CD14-positive monocyte (primary cell): Measurements from ENCODE around the gene PITPNM2. TPM values are rescaled to one million over a fixed set of nuclear protein-coding genes. Genes with fewer than 3 reads are reported as not detected.

Experiments used
- DNase-seq, 3 donors: peaks; one replicate each; pipeline ENCODE4 v3.0.0-alpha.2; 2011 to 2022
- H2AFZ ChIP-seq: 2 replicates; pipeline ENCODE4 v1.6.0; 2012; ENCODE audit warnings: mild to moderate bottlenecking, low read depth, low read length, inconsistent platforms; ENCODE audit not compliant: insufficient read depth, poor library complexity, severe bottlenecking
- H3K27ac ChIP-seq, 2 donors: 1 replicate in 1 of 2; 2 replicates in 1 of 2; pipeline ENCODE4 v1.5.1; 2012 to 2013; ENCODE audit warnings: low read length in 2 of 2, control low read depth in 1 of 2, inconsistent platforms in 1 of 2, low read depth in 1 of 2, mild to moderate bottlenecking in 1 of 2
- H3K27me3 ChIP-seq, 2 donors: one replicate each; pipeline versions ENCODE4 v1.6.0 to v1.6.1; 2011 to 2013; ENCODE audit warnings: low read length in 2 of 2; ENCODE audit not compliant: control insufficient read depth in 2 of 2, insufficient read depth in 2 of 2
- H3K36me3 ChIP-seq, 2 donors: replicated peaks in 1 of 2; 1 replicate in 1 of 2; 2 replicates in 1 of 2; pipeline versions ENCODE4 v1.5.1 to v1.6.1; 2012 to 2013; ENCODE audit warnings: low read length in 2 of 2, control low read depth in 1 of 2, inconsistent platforms in 1 of 2, mild to moderate bottlenecking in 1 of 2; ENCODE audit not compliant: insufficient read depth in 2 of 2, control insufficient read depth in 1 of 2
- H3K4me1 ChIP-seq, 2 donors: 1 replicate in 1 of 2; 2 replicates in 1 of 2; pipeline versions ENCODE4 v1.5.1 to v1.6.1; 2012 to 2013; ENCODE audit warnings: low read length in 2 of 2, control low read depth in 1 of 2, inconsistent platforms in 1 of 2, mild to moderate bottlenecking in 1 of 2, moderate library complexity in 1 of 2; ENCODE audit not compliant: insufficient read depth in 2 of 2, control insufficient read depth in 1 of 2
- H3K4me2 ChIP-seq: replicated peaks from 2 replicates; pipeline ENCODE3; 2012; ENCODE audit warnings: low read length, moderate library complexity, mild to moderate bottlenecking; ENCODE audit not compliant: poor library complexity, severe bottlenecking; ENCODE audit errors: extremely low read depth
- H3K4me3 ChIP-seq, 3 experiments: fragments of 200-600 bp in 1 of 3; sonication (generic) in 1 of 3; replicated peaks in 1 of 3; 1 replicate in 2 of 3; 2 replicates in 1 of 3; pipeline ENCODE4 v1.5.1; 2011 to 2013; ENCODE audit warnings: low read length in 3 of 3, mild to moderate bottlenecking in 3 of 3, control low read depth in 2 of 3, low read depth in 2 of 3, inconsistent platforms in 1 of 3, moderate library complexity in 1 of 3
- H3K79me2 ChIP-seq: 2 replicates; pipeline ENCODE4 v1.6.0; 2012; ENCODE audit warnings: mild to moderate bottlenecking, control low read depth, inconsistent platforms, low read length, moderate library complexity; ENCODE audit not compliant: insufficient read depth
- H3K9ac ChIP-seq: 2 replicates; pipeline ENCODE4 v1.6.0; 2017; ENCODE audit warnings: low read length, mild to moderate bottlenecking; ENCODE audit not compliant: insufficient read depth, poor library complexity, severe bottlenecking
- H3K9me3 ChIP-seq, 2 donors: replicated peaks in 1 of 2; 1 replicate in 1 of 2; 2 replicates in 1 of 2; pipeline versions ENCODE4 v1.5.1 to v1.6.1; 2012 to 2013; ENCODE audit warnings: low read length in 2 of 2, control low read depth in 1 of 2; ENCODE audit not compliant: control insufficient read depth in 1 of 2, insufficient read depth in 1 of 2
- H4K20me1 ChIP-seq: 2 replicates; pipeline ENCODE4 v1.6.0; 2012; ENCODE audit warnings: mild to moderate bottlenecking, low read length, control low read depth, moderate library complexity; ENCODE audit not compliant: insufficient read depth
- H3K27ac Mint-ChIP-seq, 7 donors: one replicate each; pipeline ENCODE4 v1.8.0; 2020; ENCODE audit warnings: mild to moderate bottlenecking in 7 of 7, mixed read lengths in 7 of 7, moderate library complexity in 6 of 7, inconsistent platforms in 2 of 7
- H3K27me3 Mint-ChIP-seq, 3 donors: one replicate each; pipeline ENCODE4 v1.8.0; 2021 to 2022; ENCODE audit warnings: low read depth in 3 of 3, mild to moderate bottlenecking in 3 of 3, mixed read lengths in 3 of 3, moderate library complexity in 3 of 3, inconsistent platforms in 1 of 3
- H3K36me3 Mint-ChIP-seq, 2 donors: one replicate each; pipeline ENCODE4 v1.8.0; 2020; ENCODE audit warnings: mixed read lengths in 2 of 2, inconsistent platforms in 1 of 2, mild to moderate bottlenecking in 1 of 2
- H3K4me1 Mint-ChIP-seq: one replicate; pipeline ENCODE4 v1.8.0; 2020; ENCODE audit warnings: mild to moderate bottlenecking, mixed read lengths
- H3K4me3 Mint-ChIP-seq, 2 donors: one replicate each; pipeline ENCODE4 v1.8.0; 2020; ENCODE audit warnings: mild to moderate bottlenecking in 2 of 2, mixed read lengths in 2 of 2, moderate library complexity in 1 of 2
- H3K9me3 Mint-ChIP-seq, 7 donors: one replicate each; pipeline ENCODE4 v1.8.0; 2020 to 2022; ENCODE audit warnings: mixed read lengths in 7 of 7, mild to moderate bottlenecking in 6 of 7, moderate library complexity in 6 of 7, inconsistent platforms in 2 of 7
- CTCF ChIP-seq: fragments of 200-600 bp; IDR thresholded peaks from one replicate; pipeline ENCODE4 v1.8.0; 2022; ENCODE audit warnings: antibody characterized with exemption, mild to moderate bottlenecking
- WGBS: methylation state at CpG from one replicate; pipeline ENCODE4 v1.1.5; 2013; ENCODE audit warnings: missing lambda C conversion rate; ENCODE audit not compliant: insufficient coverage; 5-methylcytosine and 5-hydroxymethylcytosine counted together
- intact Hi-C, 2 donors: fragments of 100-400 bp; cut with micrococcal nuclease; formaldehyde crosslinking; loops; one replicate each; pipeline versions ENCODE4 v1.15.0 to v1.15.1; 2023
- polyA plus RNA-seq, 3 donors: library from polyadenylated mRNA; depleted of rRNA in 1 of 3; unstranded in 2 of 3; stranded (reverse) in 1 of 3; fragments of 300-500 nt in 2 of 3; fragments of >200 nt in 1 of 3; fragmentation: Illumina TruSeq in 2 of 3; gene quantifications; 1 replicate in 2 of 3; 2 replicates in 1 of 3; pipeline ENCODE4 v1.2.3, GENCODE V29; 2012 to 2021

PITPNM2 gene
- polyA plus RNA-seq, 3 donors: 0.08 to 0.67 TPM; not detected in 1

GRCh38 chr12:123102781-123103503, 47.9 kb downstream of the PITPNM2 start:
- H3K27me3 Mint-ChIP-seq: peaks cover 0 to 2% (median 1%) of the 10 kb centered on the region in 3 donors
- no peak overlapping the region for H3K27ac ChIP-seq
- no peak for TF ChIP-seq CTCF
- no peak for DNase-seq
- no peaks in the 10 kb centered on the region for H3K9me3 ChIP-seq
- H3K27me3 ChIP-seq: no peaks in the 10 kb centered on the region
- H3K4me1 Mint-ChIP-seq: peaks cover 35% of the 10 kb centered on the region
- H3K4me3 ChIP-seq: no peak overlapping the region
- H3K4me3 Mint-ChIP-seq: no peak overlapping the region
- no peak overlapping the region for H2AFZ ChIP-seq
- intact Hi-C loops: no loop called here
- H3K9me3 Mint-ChIP-seq: peaks cover 0 to 2% (median 0%) of the 10 kb centered on the region in 7 donors
- peak overlapping the region in 2 of 7 donors; percentile 24 to 51 for H3K27ac Mint-ChIP-seq
- no peak overlapping the region for H3K4me2 ChIP-seq
- no peaks in the 10 kb centered on the region for H3K79me2 ChIP-seq
- H4K20me1 ChIP-seq: no peaks in the 10 kb centered on the region
- H3K36me3 Mint-ChIP-seq: peaks cover 2 to 8% of the 10 kb centered on the region in 2 donors
- H3K9ac ChIP-seq: no peak overlapping the region
- H3K36me3 ChIP-seq: no peaks in the 10 kb centered on the region
- WGBS: 97% methylated on average over 5 of the region's 5 CpGs
- H3K4me1 ChIP-seq: peaks cover 31 to 32% of the 10 kb centered on the region in 2 donors

- TF ChIP-seq CTCF: no peak
- H3K27me3 Mint-ChIP-seq: peaks cover 0 to 3% (median 2%) of the 10 kb centered on the region in 3 donors
- H3K27ac Mint-ChIP-seq: peak overlapping the region in 1 of 7 donors; percentile 24
- Histone ChIP-seq H3K9me3 (no peaks in the 10 kb centered on the region), H3K4me2 (no peak overlapping the region), H3K9ac (no peak overlapping the region), H3K27me3 (no peaks in the 10 kb centered on the region), H3K4me1 (peaks cover 25 to 26% of the 10 kb centered on the region in 2 donors), H3K36me3 (no peaks in the 10 kb centered on the region), H3K4me3 (no peak overlapping the region), H3K79me2 (no peaks in the 10 kb centered on the region), H4K20me1 (no peaks in the 10 kb centered on the region), H3K27ac (no peak overlapping the region), H2AFZ (no peak overlapping the region)
- peaks cover 29% of the 10 kb centered on the region for H3K4me1 Mint-ChIP-seq
- peaks cover 0 to 4% of the 10 kb centered on the region in 2 donors for H3K36me3 Mint-ChIP-seq
- no peak overlapping the region for H3K4me3 Mint-ChIP-seq
- no peak for DNase-seq
- WGBS: 83% methylated on average over 1 of the region's 2 CpGs
- intact Hi-C loops: no loop called here
- H3K9me3 Mint-ChIP-seq: peaks cover 0 to 2% (median 0%) of the 10 kb centered on the region in 7 donors
These were observed 48.5 kb downstream of the PITPNM2 start for GRCh38 chr12:123102366-123102765.
